ENCODE data around the gene CLEC3A. TPM values are rescaled to one million over a fixed set of nuclear protein-coding genes. Genes with fewer than 3 reads are reported as not detected.
"Not testable (repeated sequence)": the region's sequence is repeated elsewhere in the genome, so short reads cannot be mapped to it uniquely, and the experiment has no call there.

The CLEC3A gene
- total RNA-seq, 1 donor from 2014 or later, result not detected

- peaks cover 77% of the 10 kb centered on the region for H3K27me3 ChIP-seq
- no peaks in the 10 kb centered on the region for H3K79me2 ChIP-seq (ENCODE audit: low read depth)
- no peaks in the 10 kb centered on the region for H3F3A ChIP-seq (ENCODE audit: low read depth)
- no peak overlapping the region for H3K4me2 ChIP-seq
- H4K20me1 ChIP-seq (ENCODE audit: low read depth), result peaks cover 3% of the 10 kb centered on the region
- Mint-ChIP-seq H3K4me3 (no peak overlapping the region), H3K27me3 (ENCODE audit: insufficient read depth, low read depth) (peaks cover 21% of the 10 kb centered on the region), H3K4me1 (no peaks in the 10 kb centered on the region), H3K9me3 (no peaks in the 10 kb centered on the region), H3K27ac (no peak overlapping the region), H3K36me3 (no peaks in the 10 kb centered on the region)
- no peaks in the 10 kb centered on the region for H3K4me1 ChIP-seq
- H3K9me3 ChIP-seq (ENCODE audit: low read depth), result no peaks in the 10 kb centered on the region
- no peaks in the 10 kb centered on the region for H3K36me3 ChIP-seq
- TF ChIP-seq EZH2 (IDR thresholded peaks at IDR 0.05), result no peak
- TF ChIP-seq CTCF (IDR thresholded peaks at IDR 0.05), result no peak
- TF ChIP-seq EZH2phosphoT487 (IDR thresholded peaks at IDR 0.05), result no peak
- H3K27ac ChIP-seq, result no peak overlapping the region
- no peak for DNase-seq (ENCODE audit: low spot score)
- no peak overlapping the region for H2AFZ ChIP-seq (replicated peaks)
- H3K9ac ChIP-seq, result no peak overlapping the region
- no peak overlapping the region for H3K4me3 ChIP-seq
These were observed 28.5 kb downstream of the CLEC3A start for GRCh38 chr16:78050734-78051400.

- peaks cover 2% of the 10 kb centered on the region for H3K27me3 Mint-ChIP-seq (ENCODE audit: insufficient read depth, low read depth)
- Histone ChIP-seq H3K4me1 (no peaks in the 10 kb centered on the region), H3K27me3 (peaks cover 55% of the 10 kb centered on the region)
These were observed 35.6 kb downstream of the CLEC3A start for GRCh38 chr16:78057803-78058564.

GRCh38 chr16:78059806-78060205, 37.5 kb downstream of the CLEC3A start:
- not testable (repeated sequence) for H3K27ac Mint-ChIP-seq; H3K4me2 ChIP-seq; H3K4me1 Mint-ChIP-seq; H3K4me3 ChIP-seq; H4K20me1 ChIP-seq (ENCODE audit: low read depth); H3K36me3 ChIP-seq; H3K9ac ChIP-seq; H3K27ac ChIP-seq; H2AFZ ChIP-seq (replicated peaks); H3K4me1 ChIP-seq; H3F3A ChIP-seq (ENCODE audit: low read depth); H3K79me2 ChIP-seq (ENCODE audit: low read depth); H3K9me3 Mint-ChIP-seq; H3K9me3 ChIP-seq (ENCODE audit: low read depth); H3K36me3 Mint-ChIP-seq; H3K27me3 Mint-ChIP-seq (ENCODE audit: insufficient read depth, low read depth); H3K4me3 Mint-ChIP-seq
- DNase-seq (ENCODE audit: low spot score), result peak; percentile 42
- peaks cover 58% of the 10 kb centered on the region for H3K27me3 ChIP-seq

More at GRCh38 chr16:78057803-78058564, 35.6 kb downstream of the CLEC3A start:
- H3K9me3 Mint-ChIP-seq, result no peaks in the 10 kb centered on the region
- Histone ChIP-seq H3K9me3 (ENCODE audit: low read depth) (no peaks in the 10 kb centered on the region), H3K9ac (no peak overlapping the region), H3K79me2 (ENCODE audit: low read depth) (no peaks in the 10 kb centered on the region), H3K4me2 (no peak overlapping the region), H3K4me3 (no peak overlapping the region), H4K20me1 (ENCODE audit: low read depth) (no peaks in the 10 kb centered on the region), H3K27ac (no peak overlapping the region), H3F3A (ENCODE audit: low read depth) (no peaks in the 10 kb centered on the region), H3K36me3 (no peaks in the 10 kb centered on the region), H2AFZ (replicated peaks) (no peak overlapping the region)
- no peak for DNase-seq (ENCODE audit: low spot score)
- no peaks in the 10 kb centered on the region for H3K36me3 Mint-ChIP-seq
- H3K4me1 Mint-ChIP-seq, result no peaks in the 10 kb centered on the region
- no peak overlapping the region for H3K27ac Mint-ChIP-seq
- TF ChIP-seq EZH2phosphoT487 (IDR thresholded peaks at IDR 0.05), result no peak
- no peak for TF ChIP-seq EZH2 (IDR thresholded peaks at IDR 0.05)
- no peak for TF ChIP-seq CTCF (IDR thresholded peaks at IDR 0.05)
- no peak overlapping the region for H3K4me3 Mint-ChIP-seq

- Mint-ChIP-seq H3K9me3 (no peaks in the 10 kb centered on the region), H3K4me3 (no peak overlapping the region), H3K36me3 (no peaks in the 10 kb centered on the region), H3K27ac (no peak overlapping the region), H3K4me1 (no peaks in the 10 kb centered on the region), H3K27me3 (ENCODE audit: insufficient read depth, low read depth) (peaks cover 2% of the 10 kb centered on the region)
- H3K4me1 ChIP-seq, result no peaks in the 10 kb centered on the region
- H3F3A ChIP-seq (ENCODE audit: low read depth), result no peaks in the 10 kb centered on the region
- TF ChIP-seq EZH2phosphoT487 (IDR thresholded peaks at IDR 0.05), result no peak
- no peak for TF ChIP-seq CTCF (IDR thresholded peaks at IDR 0.05)
- TF ChIP-seq EZH2 (IDR thresholded peaks at IDR 0.05), result no peak
- H3K79me2 ChIP-seq (ENCODE audit: low read depth), result no peaks in the 10 kb centered on the region
- H4K20me1 ChIP-seq (ENCODE audit: low read depth), result no peaks in the 10 kb centered on the region
- no peak for DNase-seq (ENCODE audit: low spot score)
- H3K27me3 ChIP-seq, result peaks cover 61% of the 10 kb centered on the region
- H3K27ac ChIP-seq, result no peak overlapping the region
- no peak overlapping the region for H3K9ac ChIP-seq
- no peak overlapping the region for H3K4me2 ChIP-seq
- H3K9me3 ChIP-seq (ENCODE audit: low read depth), result no peaks in the 10 kb centered on the region
- H3K36me3 ChIP-seq, result no peaks in the 10 kb centered on the region
- no peak overlapping the region for H2AFZ ChIP-seq (replicated peaks)
- H3K4me3 ChIP-seq, result no peak overlapping the region
These were observed 37.9 kb downstream of the CLEC3A start for GRCh38 chr16:78060295-78060694.

Data from neural progenitor cell (in vitro differentiated cells).